GM19023 (cell line): ENCODE results near the gene WDR7.
"Not testable (repeated sequence)": the region's sequence is repeated elsewhere in the genome, so short reads cannot be mapped to it uniquely, and the experiment has no call there.

Experiments
- ATAC-seq: cut with Tn5 transposase; IDR thresholded peaks from one replicate; pipeline ENCODE4 v1.9.1; 2021; ENCODE audit warnings: mild to moderate bottlenecking, moderate library complexity; ENCODE audit not compliant: unreplicated experiment

Gene WDR7

DNA sequence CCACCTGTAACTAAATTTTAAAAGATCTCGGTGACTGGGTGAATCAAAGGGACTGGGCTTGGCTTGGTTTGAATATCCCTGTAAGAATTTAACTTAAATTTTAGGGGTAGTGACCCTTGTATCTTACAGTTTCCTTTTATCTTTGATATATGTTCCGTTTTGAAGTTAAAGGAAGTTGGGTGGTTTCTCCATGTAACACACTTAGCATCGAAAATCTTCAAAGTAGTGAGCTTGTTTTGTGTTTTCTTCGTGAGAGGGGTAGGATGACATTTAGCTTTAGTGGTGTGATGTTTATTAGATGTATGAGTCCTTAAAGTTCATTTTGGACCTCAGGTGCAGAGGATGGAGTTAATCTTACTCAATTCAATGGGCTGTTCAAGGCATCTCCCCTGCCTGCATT is 1.6 kb downstream of the WDR7 start:
- no peak for ATAC-seq

DNA sequence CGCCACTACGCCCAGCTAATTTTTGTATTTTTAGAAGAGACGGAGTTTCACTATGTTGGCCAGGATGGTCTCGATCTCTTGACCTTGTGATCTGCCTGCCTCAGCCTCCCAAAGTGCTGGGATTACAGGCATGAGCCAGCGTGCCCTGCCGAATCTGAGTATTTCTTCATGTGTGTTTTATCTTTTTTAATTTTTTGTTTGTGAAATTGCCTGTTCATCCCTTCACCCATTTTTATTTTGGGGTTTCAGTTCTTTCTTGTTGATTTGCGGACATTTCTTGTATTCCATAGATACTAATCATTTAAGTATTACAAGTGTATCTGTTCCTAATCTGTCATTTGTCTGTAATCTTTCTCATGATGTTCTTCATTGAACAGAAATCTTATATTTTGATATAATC is 3.1 kb downstream of the WDR7 start:
- not testable (repeated sequence) for ATAC-seq

DNA sequence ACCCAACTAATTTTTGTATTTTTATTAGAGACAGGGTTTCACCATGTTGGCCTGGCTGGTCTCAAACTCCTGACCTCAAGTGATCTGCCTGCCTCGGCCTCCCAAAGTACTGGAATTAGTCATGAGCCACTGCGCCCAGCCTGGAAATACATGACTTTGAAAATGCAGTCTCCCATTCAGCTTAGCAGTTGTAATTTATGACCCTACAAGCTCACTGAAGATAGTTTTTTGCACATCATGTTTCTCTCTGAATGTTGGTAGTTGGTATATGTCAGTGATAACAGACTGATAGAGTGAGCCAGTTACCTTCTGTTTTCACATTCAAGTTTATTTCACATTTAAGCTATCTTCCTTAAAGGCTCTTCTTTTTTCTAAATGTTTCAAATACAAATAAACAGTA is 7.1 kb downstream of the WDR7 start:
- no peak for ATAC-seq

DNA sequence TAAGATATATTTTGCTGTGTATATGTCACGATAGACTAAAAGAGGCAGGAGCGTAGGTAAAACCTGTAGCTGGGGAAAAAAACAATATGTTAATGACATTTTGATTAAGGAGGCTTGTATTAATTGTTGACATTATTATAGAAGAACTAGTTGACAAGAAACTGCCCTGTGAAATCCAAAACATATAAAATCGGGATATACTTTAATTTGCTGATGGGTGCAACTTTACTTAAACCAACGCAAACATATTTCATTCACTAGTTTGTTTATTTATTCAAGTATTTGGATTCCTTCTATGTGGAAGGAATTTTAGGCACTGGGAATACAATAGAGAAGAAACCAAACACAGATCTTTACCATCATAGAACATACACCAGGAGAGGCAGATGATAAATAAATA is 8.0 kb downstream of the WDR7 start:
- ATAC-seq: no peak

DNA sequence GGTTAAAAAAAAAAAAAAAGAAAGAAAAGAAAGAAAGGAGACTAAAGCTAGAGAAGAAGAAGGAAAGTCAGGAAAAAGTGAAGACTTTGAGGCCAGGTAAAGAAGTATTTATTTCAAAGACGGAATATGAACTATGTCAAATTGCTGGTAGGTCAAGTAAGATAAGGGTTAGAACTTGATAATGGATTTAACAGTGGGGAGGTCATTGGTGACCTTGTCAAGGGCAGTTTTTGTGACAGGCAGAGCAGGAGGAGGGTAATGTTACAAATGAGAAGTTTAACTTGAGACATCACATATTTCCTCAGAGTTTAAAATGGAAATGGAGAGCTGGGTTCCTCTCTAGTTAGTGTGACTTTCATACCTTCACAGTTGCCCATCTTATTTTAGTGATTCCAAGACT is 9.5 kb downstream of the WDR7 start:
- ATAC-seq: no peak

DNA sequence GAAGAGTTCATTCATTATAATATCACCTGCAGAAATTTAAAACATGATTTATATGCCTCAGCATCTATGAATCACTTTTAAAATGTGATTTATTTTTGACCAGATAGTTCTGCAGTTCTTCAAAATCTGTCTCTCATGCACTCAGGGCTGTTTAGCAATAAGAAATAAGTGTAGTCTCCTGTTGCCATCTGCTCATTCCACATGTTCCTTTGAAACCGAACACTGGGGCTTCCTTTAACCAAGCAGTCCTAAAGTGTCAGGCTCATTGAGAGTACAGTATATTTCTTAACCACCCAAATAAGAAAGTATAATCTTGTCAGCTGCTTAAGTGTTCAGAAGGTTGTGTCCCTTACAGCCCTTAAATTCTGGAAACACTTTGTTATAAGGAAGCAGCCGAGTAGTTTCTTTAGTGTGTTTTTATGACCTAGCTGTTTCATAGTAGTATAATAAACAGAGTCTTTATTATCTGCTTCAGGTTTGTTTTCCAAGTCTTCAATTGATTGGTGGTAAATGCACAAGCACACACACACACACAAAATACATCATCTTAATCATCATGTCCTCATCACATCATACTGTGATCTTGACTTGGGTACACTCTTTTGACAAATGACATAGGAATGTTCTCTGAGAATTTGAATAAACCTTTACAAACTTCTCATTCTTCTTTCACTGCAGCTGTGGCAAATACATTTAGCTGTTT is 10.4 kb downstream of the WDR7 start:
- ATAC-seq: no peak

DNA sequence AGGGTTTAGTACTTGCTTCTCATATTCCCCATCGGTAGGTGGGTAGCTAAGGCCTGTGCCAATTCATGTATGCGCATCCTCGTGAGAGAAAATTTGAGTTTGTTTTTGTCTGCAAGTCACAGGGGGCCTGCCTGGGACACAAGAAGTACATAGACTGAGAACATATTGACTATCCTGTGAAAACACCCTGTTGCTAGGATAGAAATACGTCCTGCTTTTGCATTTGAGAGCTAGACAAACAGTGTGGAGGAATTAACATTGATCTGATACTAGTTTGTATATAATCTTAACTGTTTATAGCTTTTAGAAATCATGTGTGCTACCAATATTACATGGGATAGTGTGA is 10.9 kb downstream of the WDR7 start:
- ATAC-seq: no peak

DNA sequence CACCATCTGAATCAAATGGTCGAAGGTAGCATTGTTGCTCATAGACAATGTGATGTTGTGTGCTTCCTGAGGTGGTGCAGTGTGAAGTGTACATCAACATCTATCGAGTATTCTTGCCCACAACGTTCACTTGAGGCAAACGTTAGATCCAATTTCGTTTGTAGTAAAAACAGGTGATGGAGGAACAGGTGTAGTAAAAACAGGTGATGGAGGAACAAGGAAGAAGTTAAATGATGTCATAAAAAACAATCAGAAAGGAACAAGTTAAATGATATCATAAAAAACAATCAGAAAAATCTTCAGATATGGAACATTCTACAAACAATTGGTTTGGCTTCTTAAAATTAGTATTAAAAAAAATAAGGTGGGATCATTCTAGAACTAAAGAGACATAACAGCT is 11.3 kb downstream of the WDR7 start:
- ATAC-seq: no peak

DNA sequence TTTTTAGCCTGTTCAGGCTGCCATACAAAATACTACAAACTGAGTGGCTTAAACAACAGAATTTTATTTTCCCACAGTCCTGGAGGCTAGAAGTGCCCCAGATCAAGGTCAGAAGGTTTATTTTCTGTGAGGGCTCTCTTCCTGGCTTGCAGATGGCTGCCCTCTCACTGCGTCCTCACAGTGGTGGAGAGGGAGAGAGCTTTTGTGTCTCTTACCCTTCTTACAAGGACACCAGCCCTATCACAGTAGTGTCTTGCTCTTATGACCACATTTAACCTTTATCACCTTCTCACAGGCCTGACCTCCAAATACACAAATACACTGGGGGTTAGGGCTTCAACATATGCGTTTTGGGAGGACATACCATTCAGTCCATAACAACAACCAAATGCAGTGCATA is 11.7 kb downstream of the WDR7 start:
- no peak for ATAC-seq

DNA sequence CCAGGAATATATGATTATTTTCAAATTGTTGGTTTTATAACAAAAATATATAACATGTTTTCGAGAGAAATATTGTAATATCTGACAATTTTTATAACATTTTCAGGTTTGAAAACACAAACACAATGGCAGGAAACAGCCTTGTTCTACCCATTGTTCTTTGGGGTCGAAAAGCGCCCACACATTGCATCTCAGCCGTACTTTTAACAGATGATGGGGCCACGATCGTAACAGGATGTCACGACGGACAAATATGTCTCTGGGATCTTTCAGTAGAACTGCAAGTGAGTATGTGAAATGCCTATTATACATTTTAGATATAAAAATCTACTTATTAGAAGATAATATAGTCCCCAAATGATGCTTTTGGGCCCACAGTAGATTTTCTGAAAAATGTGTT is 21.2 kb downstream of the WDR7 start:
- ATAC-seq: no peak

DNA sequence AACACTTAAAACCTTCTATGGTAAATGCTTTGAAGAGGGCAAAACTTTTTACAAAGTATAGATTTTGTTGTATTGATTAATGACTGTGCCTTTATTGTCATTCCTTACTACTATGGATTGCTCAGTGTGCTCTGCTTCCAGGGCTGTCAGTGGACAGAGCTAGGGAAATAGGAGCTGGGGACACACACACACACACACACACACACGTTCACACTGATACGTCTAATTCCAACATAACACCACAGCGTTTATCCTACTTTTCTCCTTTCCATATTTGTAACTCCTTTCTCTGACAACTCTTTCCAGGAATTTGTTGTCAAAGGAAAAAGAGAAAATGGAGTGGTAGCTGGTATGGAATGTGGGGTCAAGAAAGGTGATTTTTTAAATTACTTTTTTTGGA is 21.8 kb downstream of the WDR7 start:
- no peak for ATAC-seq

DNA sequence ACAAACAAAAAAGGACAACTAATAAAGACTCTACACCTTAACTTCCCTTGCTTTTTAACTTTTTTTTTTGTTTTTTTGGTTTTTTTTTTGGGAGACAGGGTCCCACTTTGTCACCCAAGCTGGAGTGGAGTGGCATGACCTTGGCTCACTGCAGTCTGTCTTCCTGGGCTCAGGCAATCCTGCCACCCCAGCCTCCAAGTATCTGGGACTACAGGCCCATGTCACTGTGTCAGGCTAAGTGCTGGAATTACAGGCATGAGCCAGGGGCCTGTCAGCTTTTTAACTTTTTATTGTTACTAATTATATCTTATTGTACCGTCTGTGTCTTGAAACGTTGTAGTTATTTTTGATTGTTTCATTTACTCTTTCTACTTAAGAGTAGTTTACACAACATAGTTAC is 25.5 kb downstream of the WDR7 start:
- ATAC-seq: no peak

DNA sequence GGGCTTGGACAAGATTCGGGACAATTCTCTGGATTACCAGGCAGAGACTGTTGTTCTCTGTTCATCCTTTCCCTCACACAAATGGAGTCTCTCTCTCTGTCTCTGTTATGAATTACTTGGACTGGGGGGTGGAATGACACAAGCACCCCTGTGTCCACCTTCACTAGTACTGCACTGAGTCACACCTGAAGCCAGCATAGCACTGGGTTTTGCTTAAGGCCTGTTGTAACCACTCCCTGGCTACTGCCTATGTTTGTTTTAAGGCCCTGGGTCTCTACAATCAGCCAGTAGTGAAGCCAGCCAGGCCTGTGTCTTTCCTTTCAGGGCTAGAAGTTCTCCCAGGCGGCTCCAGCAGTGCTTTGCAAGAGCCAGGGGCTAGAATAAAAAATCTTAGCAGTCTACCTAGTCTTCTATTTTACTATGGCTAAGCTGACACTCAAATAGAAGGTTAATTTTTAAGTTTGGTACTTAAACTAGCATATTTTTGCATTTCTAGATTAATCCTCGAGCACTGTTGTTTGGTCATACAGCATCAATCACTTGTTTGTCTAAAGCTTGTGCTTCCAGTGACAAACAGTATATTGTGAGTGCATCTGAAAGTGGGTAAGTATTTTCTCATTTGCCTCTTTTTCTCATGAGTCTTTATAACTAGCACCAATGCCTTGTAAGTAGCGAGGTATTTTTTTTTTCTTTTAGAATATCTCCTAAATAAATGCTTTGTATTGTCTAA is 27.8 kb downstream of the WDR7 start:
- ATAC-seq: no peak

DNA sequence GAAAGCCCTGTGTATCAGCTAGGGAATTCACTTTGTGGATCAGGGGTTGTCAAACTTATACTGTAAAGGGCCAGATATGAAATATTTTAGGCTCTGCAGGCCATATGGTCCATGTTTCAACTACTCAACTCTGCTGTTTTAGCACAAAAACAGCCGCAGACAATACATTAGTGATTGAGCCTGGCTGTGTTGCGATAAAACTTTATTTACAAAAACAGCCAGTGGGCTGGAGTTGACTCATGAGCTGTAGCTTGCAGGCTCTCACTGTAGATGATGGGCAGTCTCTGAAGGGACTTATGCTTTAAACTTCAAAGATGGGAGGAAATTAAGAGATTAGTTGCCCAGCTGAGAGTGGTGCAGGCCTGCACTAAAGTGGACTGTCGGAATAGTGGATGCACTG is 33.1 kb downstream of the WDR7 start:
- ATAC-seq: no peak

DNA sequence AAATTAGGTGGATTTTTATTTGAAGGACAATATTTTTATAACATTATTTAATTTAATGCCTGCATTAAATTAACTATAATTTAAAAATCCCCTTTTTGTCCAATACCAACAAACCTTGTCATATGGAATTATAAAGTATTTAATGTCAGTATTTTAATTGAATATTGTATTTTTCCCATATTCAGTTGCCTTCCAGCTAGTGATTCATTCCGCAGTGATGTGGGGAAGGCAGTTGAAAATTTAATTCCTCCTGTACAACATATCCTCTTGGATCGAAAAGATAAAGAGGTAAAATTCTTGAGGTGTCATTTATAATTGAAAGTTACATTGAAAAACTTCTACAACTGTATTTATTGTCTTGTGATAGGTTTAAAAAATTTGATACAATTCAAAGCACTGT is 40.4 kb downstream of the WDR7 start:
- no peak for ATAC-seq

DNA sequence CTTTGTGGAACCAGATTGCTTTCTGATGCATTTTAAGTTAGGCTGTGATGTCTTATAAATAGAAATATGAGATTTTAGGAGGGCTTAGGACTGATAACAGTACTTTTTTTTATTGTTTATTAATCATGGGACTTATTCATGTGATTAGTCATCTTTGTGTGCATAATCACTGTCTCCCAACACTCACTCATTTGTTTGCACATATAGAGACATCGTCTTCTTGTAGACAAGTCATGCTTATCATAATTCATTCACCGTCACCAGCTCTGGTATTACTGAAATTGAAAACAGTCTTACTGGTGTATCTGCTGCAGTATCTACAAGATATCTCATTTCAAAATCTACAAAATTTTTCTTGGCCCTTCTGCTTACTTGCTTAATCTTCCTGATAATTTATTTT is 45.8 kb downstream of the WDR7 start:
- no peak for ATAC-seq

DNA sequence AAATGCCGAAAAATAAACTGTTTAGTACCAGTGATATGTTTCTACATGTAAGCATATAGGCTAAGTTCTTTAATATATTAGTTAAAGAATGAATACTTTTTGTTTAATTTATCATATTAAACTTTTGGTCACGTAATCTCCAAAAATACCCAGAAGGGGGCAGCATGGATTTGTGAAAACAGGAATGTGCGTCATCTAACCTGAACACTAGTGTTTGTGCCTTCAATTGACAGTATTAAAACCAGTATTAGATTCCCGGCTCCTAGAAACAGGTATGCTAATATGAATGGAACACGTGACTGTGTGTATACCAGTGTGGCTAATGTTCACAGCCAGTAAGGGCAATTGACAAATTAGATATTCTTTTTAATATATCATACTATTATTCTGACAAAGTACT is 51.8 kb downstream of the WDR7 start:
- ATAC-seq: no peak

DNA sequence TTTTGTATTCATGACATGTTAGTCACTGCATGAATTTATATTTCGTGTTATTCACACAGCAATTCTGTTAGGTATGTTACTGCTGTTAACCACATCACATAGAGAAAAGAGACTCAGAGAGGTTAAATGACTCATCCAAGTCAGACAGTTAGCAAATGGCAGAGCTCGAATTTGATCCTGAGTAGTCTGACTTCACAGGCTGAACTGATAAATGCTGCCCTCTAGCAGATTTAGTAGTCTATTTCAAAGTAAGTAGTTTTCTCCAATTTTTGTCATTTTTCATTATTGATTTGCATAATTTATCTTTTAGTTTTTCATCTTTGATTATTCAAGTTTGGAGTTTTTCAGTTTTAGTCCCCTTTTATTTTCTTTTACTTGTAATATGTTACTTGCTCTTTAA is 58.3 kb downstream of the WDR7 start:
- ATAC-seq: peak; percentile 97

DNA sequence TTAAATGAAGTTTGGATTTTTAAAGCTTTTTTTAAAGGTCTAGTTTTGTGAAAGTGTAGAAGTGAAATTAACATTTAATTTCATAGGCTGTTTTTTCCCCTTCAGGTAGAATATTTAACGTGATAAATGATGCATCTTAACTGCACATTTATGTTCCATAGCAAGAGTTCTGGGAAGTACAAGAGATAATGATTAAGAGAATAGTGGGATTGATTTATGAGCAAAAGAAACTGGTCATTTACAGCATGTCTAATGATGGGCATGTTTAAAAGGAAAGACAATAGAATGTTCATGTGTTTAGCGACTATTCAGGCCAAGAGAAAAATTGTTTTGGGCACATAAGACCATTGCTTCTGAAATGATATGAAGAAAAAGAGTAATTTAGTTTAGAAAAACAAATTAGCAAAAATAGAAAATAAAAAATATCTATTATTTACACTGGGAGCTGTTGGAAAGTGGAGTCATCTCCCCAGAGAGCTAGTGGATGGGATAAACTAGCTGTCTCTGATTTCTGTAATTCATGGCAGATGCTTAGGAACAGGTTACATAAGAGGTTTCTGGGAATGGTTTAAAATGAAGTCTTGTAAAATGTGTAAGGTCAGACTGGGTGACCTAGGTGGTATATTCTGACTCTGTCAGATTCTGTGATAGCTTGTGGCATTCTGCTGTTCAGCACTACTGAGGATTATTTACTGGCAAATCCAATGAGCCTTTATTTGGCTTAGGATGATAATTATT is 60.7 kb downstream of the WDR7 start:
- no peak for ATAC-seq

DNA sequence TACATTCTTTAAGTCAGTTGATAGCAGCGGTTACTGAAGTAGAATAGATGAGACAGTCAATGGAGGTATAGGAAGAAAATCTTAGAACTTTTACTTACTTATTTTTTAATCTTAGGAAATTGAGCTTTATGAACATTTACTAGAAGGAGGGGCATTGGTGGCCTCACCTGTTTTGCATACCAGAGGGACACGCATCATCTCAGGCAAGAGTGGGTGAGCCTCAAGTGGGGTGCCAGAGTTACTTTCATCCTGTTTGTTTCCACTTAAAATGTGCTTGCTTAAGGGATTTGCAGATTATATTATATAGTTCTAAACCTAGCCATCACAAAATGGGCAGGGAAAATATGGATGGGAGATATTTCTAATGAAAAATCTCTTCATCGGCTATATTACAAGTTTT is 61.6 kb downstream of the WDR7 start:
- ATAC-seq: no peak

DNA sequence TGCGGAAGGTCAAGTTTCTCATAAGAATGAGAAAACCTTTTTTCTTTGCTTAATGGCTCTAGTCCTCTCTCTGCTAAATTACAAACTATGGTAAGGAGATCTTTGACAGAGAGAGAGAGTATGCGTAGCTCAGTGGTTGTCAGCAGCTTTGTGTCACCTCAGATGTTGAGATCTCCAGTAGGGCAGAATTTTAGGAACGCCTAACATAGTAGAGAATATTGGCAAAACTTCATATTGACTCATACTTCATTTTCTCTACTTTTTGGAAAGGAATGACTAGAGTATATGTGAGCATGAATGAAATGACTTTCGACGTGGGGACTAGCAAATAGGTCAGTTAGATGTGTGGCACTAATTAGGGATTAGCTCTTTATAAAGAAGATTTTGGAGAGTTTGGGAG is 64.0 kb downstream of the WDR7 start:
- ATAC-seq: no peak

DNA sequence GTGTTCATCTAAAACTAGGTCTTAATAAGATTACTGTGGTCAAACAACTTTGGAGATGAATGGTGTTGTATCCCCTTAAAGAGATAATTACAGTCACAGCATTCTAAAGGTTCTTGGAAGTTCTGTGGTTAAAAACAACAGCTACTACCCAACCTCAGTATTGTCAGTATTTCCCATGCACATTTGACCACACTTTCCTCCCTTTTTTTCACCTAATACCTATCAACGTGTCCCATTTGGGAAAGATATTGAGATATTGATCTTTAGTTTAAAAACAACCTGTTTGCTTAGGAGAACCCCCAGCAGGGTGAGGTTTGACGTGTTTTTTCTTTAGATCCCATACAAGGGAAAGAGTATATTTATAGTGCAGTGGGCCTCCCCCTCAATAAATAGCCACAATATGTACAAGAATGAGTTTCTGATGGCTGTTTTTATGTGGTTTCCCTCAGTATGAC is 65.6 kb downstream of the WDR7 start:
- ATAC-seq: no peak
